Tibial artery (tissue), 4 donors: Measurements from ENCODE around the gene ACTL7A.
"Not testable (repeated sequence)": the region's sequence is repeated elsewhere in the genome, so short reads cannot be mapped to it uniquely, and the experiment has no call there.

ENCODE experiments used
- DNase-seq, 2 donors: peaks; one replicate each; pipeline ENCODE4 v3.0.0-alpha.2; 2019
- H3K27ac ChIP-seq, 2 donors: fragments of 200-600 bp; sonication (generic) in 1 of 2; 1 replicate in 1 of 2; 2 replicates in 1 of 2; pipeline ENCODE4 v1.5.1; 2018 to 2019; ENCODE audit warnings: mild to moderate bottlenecking in 1 of 2
- H3K27me3 ChIP-seq, 2 donors: fragments of 200-600 bp; sonication (generic) in 1 of 2; one replicate each; pipeline versions ENCODE4 v1.5.1 to v1.6.0; 2016 to 2019
- H3K36me3 ChIP-seq, 3 donors: fragments of 200-600 bp; sonication (generic) in 2 of 3; one replicate each; pipeline ENCODE4 v1.5.1; 2016 to 2019; ENCODE audit warnings: mild to moderate bottlenecking in 2 of 3
- H3K4me1 ChIP-seq, 4 donors: fragments of 200-600 bp; sonication (generic) in 2 of 4; 1 replicate in 3 of 4; 2 replicates in 1 of 4; pipeline ENCODE4 v1.5.1; 2016 to 2019
- H3K4me3 ChIP-seq, 2 donors: fragments of 200-600 bp; sonication (generic) in 1 of 2; 1 replicate in 1 of 2; 2 replicates in 1 of 2; pipeline ENCODE4 v1.5.1; 2018 to 2019; ENCODE audit warnings: mild to moderate bottlenecking in 2 of 2
- H3K9me3 ChIP-seq, 3 donors: fragments of 200-600 bp; sonication (generic) in 1 of 3; one replicate each; pipeline ENCODE4 v1.5.1; 2016 to 2019
- CTCF ChIP-seq, 2 experiments: fragments of 200-600 bp in 1 of 2; fragments of 450-650 bp in 1 of 2; IDR thresholded peaks; one replicate each; pipeline ENCODE4 v1.5.1; 2017 to 2019; ENCODE audit warnings: antibody characterized with exemption in 2 of 2, mild to moderate bottlenecking in 1 of 2, moderate library complexity in 1 of 2
- intact Hi-C: fragments of 100-400 bp; cut with DNase I; formaldehyde crosslinking; loops from one replicate; pipeline ENCODE4 v1.15.0; 2023; ENCODE audit warnings: low total_unique reads

Gene ACTL7A

GRCh38 chr9:108889649-108890067, 27.6 kb downstream of the ACTL7A start:
- intact Hi-C loops, result no loop called here
- no peak for TF ChIP-seq CTCF (IDR thresholded peaks at IDR 0.05)
- Histone ChIP-seq H3K4me3 (no peak overlapping the region), H3K36me3 (peaks cover 60 to 88% (median 63%) of the 10 kb centered on the region in 3 donors), H3K27me3 (no peaks in the 10 kb centered on the region), H3K27ac (no peak overlapping the region), H3K9me3 (no peaks in the 10 kb centered on the region), H3K4me1 (no peaks in the 10 kb centered on the region)
- DNase-seq, result no peak

- TF ChIP-seq CTCF (IDR thresholded peaks at IDR 0.05), result no peak
- Histone ChIP-seq H3K4me1 (no peaks in the 10 kb centered on the region), H3K27me3 (no peaks in the 10 kb centered on the region), H3K9me3 (no peaks in the 10 kb centered on the region), H3K27ac (no peak overlapping the region), H3K4me3 (no peak overlapping the region), H3K36me3 (peaks cover 77 to 99% (median 89%) of the 10 kb centered on the region in 3 donors)
- intact Hi-C loops, result no loop called here
- no peak for DNase-seq
Observed at GRCh38 chr9:108894225-108894997, 32.3 kb downstream of the ACTL7A start.

- peaks cover 76 to 99% (median 92%) of the 10 kb centered on the region in 3 donors for H3K36me3 ChIP-seq
- no peak overlapping the region for H3K4me3 ChIP-seq
- intact Hi-C loops, result no loop called here
- no peaks in the 10 kb centered on the region for H3K9me3 ChIP-seq
- TF ChIP-seq CTCF (IDR thresholded peaks at IDR 0.05), result no peak
- no peak overlapping the region for H3K27ac ChIP-seq
- H3K27me3 ChIP-seq, result no peaks in the 10 kb centered on the region
- H3K4me1 ChIP-seq, result no peaks in the 10 kb centered on the region
- DNase-seq, result no peak
Observed at GRCh38 chr9:108897324-108898096, 35.4 kb downstream of the ACTL7A start.

- H3K9me3 ChIP-seq, H3K27me3 ChIP-seq, H3K4me1 ChIP-seq, intact Hi-C loops, H3K27ac ChIP-seq, DNase-seq, H3K4me3 ChIP-seq: not testable (repeated sequence)
- H3K36me3 ChIP-seq, result peaks cover 78 to 99% (median 91%) of the 10 kb centered on the region in 3 donors
Observed at GRCh38 chr9:108899023-108899695, 37.1 kb downstream of the ACTL7A start.

GRCh38 chr9:108900176-108900575, 38.1 kb downstream of the ACTL7A start:
- Histone ChIP-seq H3K36me3 (peaks cover 83 to 100% (median 91%) of the 10 kb centered on the region in 3 donors), H3K9me3 (no peaks in the 10 kb centered on the region), H3K27ac (no peak overlapping the region), H3K27me3 (no peaks in the 10 kb centered on the region), H3K4me3 (no peak overlapping the region), H3K4me1 (no peaks in the 10 kb centered on the region)
- intact Hi-C loops, result no loop called here
- TF ChIP-seq CTCF (IDR thresholded peaks at IDR 0.05), result no peak
- no peak for DNase-seq
